HCT116 (cell line): ENCODE results near the gene ELOA.
A peak's percentile ranks its signal among the peaks of the same experiment; 100 is the strongest.

ENCODE experiments used
- CBX3 ChIP-seq: IDR thresholded peaks from 2 replicates; pipeline ENCODE4 v1.6.1; 2012; ENCODE audit warnings: low read depth
- CTCF ChIP-seq, 3 experiments: fragments of 200-600 bp in 1 of 3; sonication (generic) in 1 of 3; IDR thresholded peaks in 2 of 3; conservative IDR thresholded peaks in 1 of 3; 2 replicates each; pipeline ENCODE4 v1.5.1; 2012 to 2017; ENCODE audit warnings: low read depth in 2 of 3, low read length in 2 of 3, antibody characterized with exemption in 1 of 3, borderline replicate concordance in 1 of 3, control low read depth in 1 of 3, mild to moderate bottlenecking in 1 of 3, mixed read lengths in 1 of 3, mixed run types in 1 of 3, moderate library complexity in 1 of 3; ENCODE audit not compliant: insufficient read depth in 1 of 3
- ELF1 ChIP-seq: IDR thresholded peaks from 2 replicates; pipeline ENCODE4 v1.6.1; 2012; ENCODE audit warnings: low read depth, borderline replicate concordance
- EZH2phosphoT487 ChIP-seq: fragments of 200-600 bp; IDR thresholded peaks from 2 replicates; pipeline ENCODE4 v1.6.1; 2018; ENCODE audit warnings: antibody characterized with exemption, borderline replicate concordance
- POLR2A ChIP-seq: IDR thresholded peaks from 2 replicates; pipeline ENCODE4 v1.7.0; 2011; ENCODE audit warnings: borderline replicate concordance; ENCODE audit not compliant: insufficient read depth, insufficient read length; ENCODE audit errors: extremely low read depth
- POLR2AphosphoS5 ChIP-seq: IDR thresholded peaks from 2 replicates; pipeline ENCODE4 v1.6.1; 2011; ENCODE audit warnings: mild to moderate bottlenecking, low read depth, low read length, moderate library complexity
- ZFX ChIP-seq: fragments of 450-650 bp; IDR thresholded peaks from 2 replicates; pipeline ENCODE4 v1.6.1; 2017
- ZNF274 ChIP-seq: fragments of 200-500 bp; sonication (Bioruptor generic); IDR thresholded peaks from 2 replicates; pipeline ENCODE4 v1.6.1; 2014; ENCODE audit warnings: mild to moderate bottlenecking, low read depth, low read length, inconsistent platforms
- TF ChIP-seq, protein P1 (sequence below): IDR thresholded peaks from 2 replicates; pipeline ENCODE4 v1.6.1; 2012
- TF ChIP-seq, protein P2 (sequence below): IDR thresholded peaks from 2 replicates; pipeline ENCODE4 v1.6.1; 2012

DNA sequence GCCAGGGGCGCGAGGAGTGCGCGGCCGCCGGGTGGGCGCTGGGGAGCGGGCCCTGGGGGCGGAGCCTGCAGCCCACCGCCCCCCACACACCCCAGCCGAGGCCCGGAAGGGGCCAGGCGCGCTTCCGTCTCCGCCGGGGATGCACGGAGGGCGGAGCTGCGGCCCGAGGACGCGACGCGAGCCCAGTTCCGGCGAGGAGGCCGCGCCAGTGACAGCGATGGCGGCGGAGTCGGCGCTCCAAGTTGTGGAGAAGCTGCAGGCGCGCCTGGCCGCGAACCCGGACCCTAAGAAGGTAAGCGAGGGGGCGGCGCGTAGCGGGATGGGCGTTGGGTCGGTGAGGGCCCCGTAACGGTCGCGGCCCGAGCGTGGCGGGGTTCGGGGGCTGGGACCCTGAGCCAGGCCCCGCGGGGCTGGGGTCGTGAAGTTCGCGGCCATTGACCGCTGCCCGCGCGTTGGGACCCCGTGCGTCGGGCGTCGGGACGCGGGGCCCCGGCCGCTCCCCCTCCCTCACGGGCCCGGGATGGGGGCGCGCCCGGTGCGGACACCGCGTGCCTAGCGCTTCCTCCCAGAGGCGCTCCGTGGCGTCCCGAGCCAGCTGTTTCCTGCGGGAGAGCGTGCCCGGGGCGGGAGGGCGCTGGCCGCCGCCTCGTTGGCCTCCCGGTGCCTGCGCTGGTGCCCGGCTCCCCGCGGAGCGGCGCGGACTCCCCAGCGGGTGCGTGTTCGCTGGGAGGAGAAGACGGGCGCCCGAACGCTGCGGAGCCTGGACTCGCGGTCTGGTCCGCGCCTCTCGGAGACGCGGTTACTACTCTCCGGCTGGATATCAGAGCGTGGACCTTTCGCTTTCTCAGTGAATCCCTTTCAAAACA lies at the start of gene ELOA:
- no peak for TF ChIP-seq ELF1
- TF ChIP-seq POLR2AphosphoS5 = peak; percentile 89
- no peak for TF ChIP-seq CTCF (IDR thresholded peaks at IDR 0.05 in 2 of 3, conservative IDR thresholded peaks at IDR 0.05 in 1 of 3; ENCODE audit: borderline replicate concordance in 1 of 3, insufficient read depth in 1 of 3, low read depth in 2 of 3, low read length in 2 of 3)
- peak; percentile 93 for TF ChIP-seq ZFX
- TF ChIP-seq CBX3 = 0 out of 2 replicates have a peak, but pooled peaks have one; percentile 30
- peak; percentile 75 for TF ChIP-seq POLR2A
- TF ChIP-seq, protein P1, sequence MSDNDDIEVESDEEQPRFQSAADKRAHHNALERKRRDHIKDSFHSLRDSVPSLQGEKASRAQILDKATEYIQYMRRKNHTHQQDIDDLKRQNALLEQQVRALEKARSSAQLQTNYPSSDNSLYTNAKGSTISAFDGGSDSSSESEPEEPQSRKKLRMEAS = peak; percentile 71
- no peak for TF ChIP-seq EZH2phosphoT487
- TF ChIP-seq ZNF274 = no peak
- TF ChIP-seq, protein P2, sequence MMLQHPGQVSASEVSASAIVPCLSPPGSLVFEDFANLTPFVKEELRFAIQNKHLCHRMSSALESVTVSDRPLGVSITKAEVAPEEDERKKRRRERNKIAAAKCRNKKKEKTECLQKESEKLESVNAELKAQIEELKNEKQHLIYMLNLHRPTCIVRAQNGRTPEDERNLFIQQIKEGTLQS = no peak
